Activated naive CD4-positive, alpha-beta T cell treated with anti-CD3 and anti-CD28 coated beads, Interleukin-2, amount 50 U/mL, for 72 hours (primary cell): ENCODE data around the gene CBL. TPM values are rescaled to one million over a fixed set of nuclear protein-coding genes. Genes with fewer than 3 reads are reported as not detected.

ENCODE experiments used
- ATAC-seq, 2 donors: fragments of 150-1000 bp; cut with Tn5 transposase; 2 replicates each; pipeline ENCODE4 v1.10.0; 2021; ENCODE audit warnings: mild to moderate bottlenecking in 2 of 2, moderate library complexity in 2 of 2
- DNase-seq, 2 donors: peaks; one replicate each; pipeline ENCODE4 v3.0.0; 2021 to 2022; ENCODE audit warnings: low spot score in 2 of 2
- H3K27ac Mint-ChIP-seq, 2 donors: one replicate each; pipeline ENCODE4 v1.8.0; 2022; ENCODE audit warnings: mild to moderate bottlenecking in 2 of 2, mixed read lengths in 2 of 2
- H3K36me3 Mint-ChIP-seq, 2 donors: one replicate each; pipeline ENCODE4 v1.8.0; 2022; ENCODE audit warnings: mixed read lengths in 2 of 2
- H3K9me3 Mint-ChIP-seq, 2 donors: one replicate each; pipeline ENCODE4 v1.8.0; 2022; ENCODE audit warnings: mixed read lengths in 2 of 2
- total RNA-seq, 2 donors: library from RNA; stranded (reverse); gene quantifications; one replicate each; pipeline ENCODE4 v1.2.3, GENCODE V29; 2022

The CBL gene
- total RNA-seq, 2 donors from 2014 or later: 32.3 to 50.0 TPM

GRCh38 chr11:119229741-119230140, 23.6 kb downstream of the CBL start:
- no peaks in the 10 kb centered on the region for H3K9me3 Mint-ChIP-seq
- DNase-seq: no peak
- no peak overlapping the region for H3K27ac Mint-ChIP-seq
- ATAC-seq: no peak
- peaks cover 4 to 16% of the 10 kb centered on the region in 2 donors for H3K36me3 Mint-ChIP-seq

- peaks cover 10 to 39% of the 10 kb centered on the region in 2 donors for H3K36me3 Mint-ChIP-seq
- H3K27ac Mint-ChIP-seq: peak overlapping the region in 1 of 2 donors; percentile 60
- DNase-seq (no peak), ATAC-seq (peak; percentile 75 to 83)
- no peaks in the 10 kb centered on the region for H3K9me3 Mint-ChIP-seq
Measured at GRCh38 chr11:119236490-119236889, 30.4 kb downstream of the CBL start.

GRCh38 chr11:119236891-119237290, 30.8 kb downstream of the CBL start:
- Mint-ChIP-seq H3K27ac (peak overlapping the region in 1 of 2 donors; percentile 60), H3K36me3 (peaks cover 14 to 43% of the 10 kb centered on the region in 2 donors), H3K9me3 (no peaks in the 10 kb centered on the region)
- ATAC-seq: peak; percentile 43 to 81
- no peak for DNase-seq

- Mint-ChIP-seq H3K36me3 (peaks cover 14 to 43% of the 10 kb centered on the region in 2 donors), H3K27ac (no peak overlapping the region), H3K9me3 (no peaks in the 10 kb centered on the region)
- ATAC-seq (no peak), DNase-seq (no peak)
Measured at GRCh38 chr11:119237515-119237914, 31.4 kb downstream of the CBL start.

GRCh38 chr11:119248750-119249670, 42.9 kb downstream of the CBL start:
- no peaks in the 10 kb centered on the region for H3K9me3 Mint-ChIP-seq
- DNase-seq (no peak), ATAC-seq (peak; percentile 29 to 38)
- peak overlapping the region in 1 of 2 donors; percentile 44 for H3K27ac Mint-ChIP-seq
- H3K36me3 Mint-ChIP-seq: peaks cover 0 to 6% of the 10 kb centered on the region in 2 donors

GRCh38 chr11:119249671-119250010, 43.5 kb downstream of the CBL start:
- Mint-ChIP-seq H3K9me3 (no peaks in the 10 kb centered on the region), H3K36me3 (peaks cover 0 to 8% of the 10 kb centered on the region in 2 donors), H3K27ac (no peak overlapping the region)
- DNase-seq (no peak), ATAC-seq (peak; percentile 44 to 74)

GRCh38 chr11:119251114-119251513, 45.0 kb downstream of the CBL start:
- Mint-ChIP-seq H3K9me3 (no peaks in the 10 kb centered on the region), H3K36me3 (peaks cover 0 to 14% of the 10 kb centered on the region in 2 donors), H3K27ac (peak overlapping the region in 1 of 2 donors; percentile 50)
- DNase-seq (no peak), ATAC-seq (no peak)

- H3K27ac Mint-ChIP-seq: no peak overlapping the region
- no peaks in the 10 kb centered on the region for H3K9me3 Mint-ChIP-seq
- ATAC-seq (peak; percentile 78 to 86), DNase-seq (peak in 1 of 2 donors; percentile 44)
- H3K36me3 Mint-ChIP-seq: peaks cover 0 to 14% of the 10 kb centered on the region in 2 donors
Measured at GRCh38 chr11:119254239-119254638, 48.1 kb downstream of the CBL start.

- no peaks in the 10 kb centered on the region for H3K9me3 Mint-ChIP-seq
- DNase-seq (no peak), ATAC-seq (no peak)
- H3K36me3 Mint-ChIP-seq: peaks cover 0 to 8% of the 10 kb centered on the region in 2 donors
- H3K27ac Mint-ChIP-seq: peak overlapping the region in 1 of 2 donors; percentile 89
Measured at GRCh38 chr11:119258180-119258579, 52.0 kb downstream of the CBL start.

- Mint-ChIP-seq H3K27ac (no peak overlapping the region), H3K36me3 (peaks cover 0 to 8% of the 10 kb centered on the region in 2 donors), H3K9me3 (no peaks in the 10 kb centered on the region)
- no peak for DNase-seq
- ATAC-seq: no peak
Measured at GRCh38 chr11:119258983-119259382, 52.8 kb downstream of the CBL start.

GRCh38 chr11:119262668-119263351, 56.7 kb downstream of the CBL start:
- H3K27ac Mint-ChIP-seq: no peak overlapping the region
- no peaks in the 10 kb centered on the region for H3K36me3 Mint-ChIP-seq
- peak; percentile 81 to 85 for ATAC-seq
- no peak for DNase-seq
- no peaks in the 10 kb centered on the region for H3K9me3 Mint-ChIP-seq

GRCh38 chr11:119263352-119263940, 57.3 kb downstream of the CBL start:
- Mint-ChIP-seq H3K36me3 (no peaks in the 10 kb centered on the region), H3K27ac (no peak overlapping the region), H3K9me3 (no peaks in the 10 kb centered on the region)
- DNase-seq: no peak
- no peak for ATAC-seq

GRCh38 chr11:119266063-119266462, 59.9 kb downstream of the CBL start:
- ATAC-seq (peak in 1 of 2 donors; percentile 37), DNase-seq (no peak)
- Mint-ChIP-seq H3K9me3 (no peaks in the 10 kb centered on the region), H3K27ac (peak overlapping the region; percentile 5 to 83), H3K36me3 (no peaks in the 10 kb centered on the region)

GRCh38 chr11:119266517-119267255, 60.5 kb downstream of the CBL start:
- H3K9me3 Mint-ChIP-seq: no peaks in the 10 kb centered on the region
- peak; percentile 44 to 48 for ATAC-seq

GRCh38 chr11:119267645-119268044, 61.5 kb downstream of the CBL start:
- ATAC-seq: no peak
- H3K9me3 Mint-ChIP-seq: no peaks in the 10 kb centered on the region
- no peak for DNase-seq
- H3K36me3 Mint-ChIP-seq: peaks cover 0 to 6% of the 10 kb centered on the region in 2 donors
- H3K27ac Mint-ChIP-seq: peak overlapping the region in 1 of 2 donors; percentile 83

More at GRCh38 chr11:119266517-119267255, 60.5 kb downstream of the CBL start:
- no peaks in the 10 kb centered on the region for H3K36me3 Mint-ChIP-seq
- no peak for DNase-seq
- H3K27ac Mint-ChIP-seq: peak overlapping the region; percentile 5 to 83

GRCh38 chr11:119273721-119274120, 67.6 kb downstream of the CBL start:
- peaks cover 5 to 12% of the 10 kb centered on the region in 2 donors for H3K36me3 Mint-ChIP-seq
- H3K9me3 Mint-ChIP-seq: no peaks in the 10 kb centered on the region
- DNase-seq: no peak
- no peak for ATAC-seq
- H3K27ac Mint-ChIP-seq: no peak overlapping the region
